HL-60 (cell line): Measurements from ENCODE around the gene VSTM2B.

ENCODE experiments used
- POLR2AphosphoS5 ChIP-seq: IDR thresholded peaks from 2 replicates; pipeline ENCODE4 v1.6.1; 2012; ENCODE audit warnings: low read depth
- REST ChIP-seq: IDR thresholded peaks from 2 replicates; pipeline ENCODE4 v1.6.1; 2012; ENCODE audit warnings: low read depth; ENCODE audit not compliant: insufficient replicate concordance
- TF ChIP-seq, protein P1 (sequence below): IDR thresholded peaks from one replicate; pipeline ENCODE4 v1.5.1; 2011; ENCODE audit warnings: low read length, control low read depth, inconsistent platforms; ENCODE audit not compliant: insufficient read depth

GRCh38 chr19:29495091-29495490, 30.7 kb upstream of the VSTM2B start:
- TF ChIP-seq, protein P1, sequence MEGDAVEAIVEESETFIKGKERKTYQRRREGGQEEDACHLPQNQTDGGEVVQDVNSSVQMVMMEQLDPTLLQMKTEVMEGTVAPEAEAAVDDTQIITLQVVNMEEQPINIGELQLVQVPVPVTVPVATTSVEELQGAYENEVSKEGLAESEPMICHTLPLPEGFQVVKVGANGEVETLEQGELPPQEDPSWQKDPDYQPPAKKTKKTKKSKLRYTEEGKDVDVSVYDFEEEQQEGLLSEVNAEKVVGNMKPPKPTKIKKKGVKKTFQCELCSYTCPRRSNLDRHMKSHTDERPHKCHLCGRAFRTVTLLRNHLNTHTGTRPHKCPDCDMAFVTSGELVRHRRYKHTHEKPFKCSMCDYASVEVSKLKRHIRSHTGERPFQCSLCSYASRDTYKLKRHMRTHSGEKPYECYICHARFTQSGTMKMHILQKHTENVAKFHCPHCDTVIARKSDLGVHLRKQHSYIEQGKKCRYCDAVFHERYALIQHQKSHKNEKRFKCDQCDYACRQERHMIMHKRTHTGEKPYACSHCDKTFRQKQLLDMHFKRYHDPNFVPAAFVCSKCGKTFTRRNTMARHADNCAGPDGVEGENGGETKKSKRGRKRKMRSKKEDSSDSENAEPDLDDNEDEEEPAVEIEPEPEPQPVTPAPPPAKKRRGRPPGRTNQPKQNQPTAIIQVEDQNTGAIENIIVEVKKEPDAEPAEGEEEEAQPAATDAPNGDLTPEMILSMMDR, result no peak
- TF ChIP-seq POLR2AphosphoS5 (no peak), REST (no peak)
